Measurements from ENCODE around the gene DMD.

DNA sequence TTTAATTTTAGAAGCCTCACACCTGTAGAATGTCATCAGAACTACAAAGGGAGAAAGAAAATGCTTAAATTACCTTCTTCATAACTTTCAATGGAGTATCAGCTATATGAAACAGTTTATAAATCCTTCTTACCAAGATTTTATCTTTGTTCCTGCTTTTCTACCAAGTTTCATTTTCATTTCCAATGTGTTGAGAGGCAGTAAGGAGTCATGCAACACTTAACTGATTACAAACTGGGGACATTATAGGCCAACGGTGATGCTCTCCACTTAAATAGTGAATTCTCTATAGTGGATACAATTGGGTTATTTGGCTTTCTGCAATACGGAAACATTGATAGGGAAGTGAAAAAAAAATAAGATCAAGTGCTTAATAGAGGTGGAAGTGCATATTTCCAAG, 1994.3 kb downstream of the DMD start:
- TF ChIP-seq POLR2A (IDR thresholded peaks at IDR 0.05) (no peak), CTCF (IDR thresholded peaks at IDR 0.05) (no peak)

Data from sigmoid colon (tissue), 3 donors.